Measurements from ENCODE around the gene OPCML.

Gene OPCML

GRCh38 chr11:132519241-132519815, 1013.0 kb downstream of the OPCML start:
- DNase-seq = no peak

- no peak for DNase-seq
These were observed 1027.7 kb downstream of the OPCML start for GRCh38 chr11:132504501-132505041.

DNA sequence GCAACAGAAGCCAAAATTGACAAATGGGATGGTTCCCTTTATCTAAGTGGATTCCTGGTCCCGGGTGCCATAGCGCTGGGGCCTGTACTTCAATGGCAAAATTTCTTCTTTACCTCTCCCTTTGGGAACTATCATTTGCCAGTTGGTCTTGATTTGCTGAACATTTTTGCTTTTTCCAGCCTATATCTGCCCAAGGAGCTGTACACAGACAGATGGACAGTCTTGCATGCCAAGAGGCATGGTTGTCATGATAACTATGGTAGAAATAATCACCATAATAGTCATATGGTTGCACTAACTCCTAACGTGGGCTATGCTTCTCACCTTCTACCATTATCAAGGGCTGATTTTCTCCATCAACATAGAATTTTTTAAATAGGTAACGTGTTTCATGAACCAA, 1030.9 kb downstream of the OPCML start:
- DNase-seq = no peak

DNA sequence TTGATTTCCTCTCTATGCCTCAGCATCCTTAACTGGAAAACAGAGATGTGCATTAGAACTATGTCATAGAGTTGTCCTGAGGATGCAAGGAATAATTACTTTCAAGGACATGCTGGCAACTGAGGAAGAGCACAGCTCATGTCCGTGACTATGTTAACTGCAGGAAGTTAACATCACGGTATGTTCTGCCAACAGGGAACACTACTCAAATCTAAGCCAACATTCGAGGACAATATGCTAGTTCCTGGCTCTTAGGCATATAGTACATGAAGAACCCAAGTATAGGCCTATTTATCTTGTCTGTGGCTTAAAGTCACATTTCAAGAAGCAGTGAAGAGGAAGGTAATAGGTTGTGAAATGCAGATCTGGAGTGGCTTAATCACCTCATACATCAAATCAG, 1032.6 kb downstream of the OPCML start:
- no peak for DNase-seq

- peak; percentile 51 for DNase-seq
These were observed 1036.0 kb downstream of the OPCML start for GRCh38 chr11:132496341-132496740.

DNA sequence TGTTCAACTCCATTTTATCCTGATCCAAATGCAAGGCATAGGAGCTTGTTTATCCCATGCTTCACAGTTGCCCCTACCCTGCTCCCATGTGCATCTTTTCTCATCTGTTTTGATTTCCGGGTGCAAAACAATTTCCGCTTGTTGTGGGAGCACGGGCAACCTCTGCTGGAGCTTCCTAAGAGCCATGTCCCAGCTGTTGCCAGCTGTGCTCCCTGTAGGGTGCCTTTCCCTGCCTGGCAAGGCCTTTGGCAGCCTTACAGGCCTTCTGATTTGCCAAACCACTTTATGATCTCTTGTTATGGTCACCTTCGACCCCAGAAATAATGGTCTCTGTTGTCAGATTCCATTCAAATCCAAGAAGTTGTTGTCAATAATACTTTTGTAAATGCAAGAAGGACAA, 1038.5 kb downstream of the OPCML start:
- no peak for DNase-seq

DNA sequence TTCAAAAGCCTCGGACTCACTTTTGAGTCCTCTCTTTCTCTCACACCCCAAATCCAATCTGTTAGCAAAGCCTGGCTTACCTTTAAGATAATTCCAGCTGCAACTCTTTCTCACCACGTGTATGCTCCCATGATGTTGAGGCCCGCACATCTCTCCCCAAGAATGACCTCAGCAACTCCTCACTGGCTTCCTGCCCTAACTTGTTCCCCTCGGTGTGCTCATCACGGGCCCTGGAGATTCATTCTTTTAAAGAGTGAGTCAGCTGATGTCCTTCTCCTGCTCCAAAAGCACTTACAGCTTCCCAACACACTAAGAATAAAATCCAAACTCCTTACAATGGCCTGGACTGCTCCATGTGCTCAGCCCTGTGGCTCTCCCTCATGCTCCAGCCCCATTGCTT, 1041.3 kb downstream of the OPCML start:
- DNase-seq = no peak

DNA sequence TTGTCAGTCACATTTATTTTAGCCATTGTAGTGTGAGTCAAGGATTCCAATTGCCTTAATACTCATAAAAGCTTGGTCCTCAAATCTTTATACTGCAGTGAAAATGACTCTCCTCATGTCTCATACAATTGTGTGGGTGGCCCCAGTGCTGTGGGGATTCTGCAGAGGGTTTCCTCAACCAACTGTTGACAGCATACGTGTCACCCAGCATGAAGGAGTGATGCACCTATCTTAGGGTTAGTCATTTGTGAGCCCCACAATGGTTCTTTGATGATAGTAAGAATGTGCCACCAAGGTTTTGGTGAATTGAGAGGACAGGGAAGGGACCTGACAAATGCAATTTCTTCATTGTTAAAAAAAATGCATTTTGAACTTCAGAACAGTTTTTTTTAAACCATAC, 1046.2 kb downstream of the OPCML start:
- DNase-seq = no peak

GRCh38 chr11:132475026-132475425, 1057.3 kb downstream of the OPCML start:
- no peak for DNase-seq

- no peak for DNase-seq
These were observed 1059.7 kb downstream of the OPCML start for GRCh38 chr11:132472411-132473172.

- DNase-seq = no peak
These were observed 1060.8 kb downstream of the OPCML start for GRCh38 chr11:132471466-132471865.

GRCh38 chr11:132466983-132467382, 1065.3 kb downstream of the OPCML start:
- DNase-seq = no peak

DNA sequence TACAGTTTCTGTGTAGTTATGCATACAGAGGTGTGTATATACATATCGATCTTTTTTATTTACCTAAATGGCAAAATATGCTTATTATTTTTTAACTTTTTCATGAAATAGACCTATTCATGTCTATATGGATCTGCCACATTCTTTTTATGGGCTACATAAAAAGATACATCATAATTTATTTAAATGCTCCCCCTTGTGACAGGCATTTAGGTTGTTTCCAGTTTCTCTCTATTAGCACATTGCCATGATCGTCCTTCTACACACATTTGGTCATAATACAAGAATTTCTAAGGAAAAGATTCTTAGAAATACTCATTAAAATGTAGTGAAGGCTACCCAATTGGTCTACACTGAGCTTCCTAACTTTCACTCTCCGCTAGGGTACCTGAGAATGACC, 1067.4 kb downstream of the OPCML start:
- no peak for DNase-seq

GRCh38 chr11:132464003-132464342, 1068.3 kb downstream of the OPCML start:
- DNase-seq = no peak

DNA sequence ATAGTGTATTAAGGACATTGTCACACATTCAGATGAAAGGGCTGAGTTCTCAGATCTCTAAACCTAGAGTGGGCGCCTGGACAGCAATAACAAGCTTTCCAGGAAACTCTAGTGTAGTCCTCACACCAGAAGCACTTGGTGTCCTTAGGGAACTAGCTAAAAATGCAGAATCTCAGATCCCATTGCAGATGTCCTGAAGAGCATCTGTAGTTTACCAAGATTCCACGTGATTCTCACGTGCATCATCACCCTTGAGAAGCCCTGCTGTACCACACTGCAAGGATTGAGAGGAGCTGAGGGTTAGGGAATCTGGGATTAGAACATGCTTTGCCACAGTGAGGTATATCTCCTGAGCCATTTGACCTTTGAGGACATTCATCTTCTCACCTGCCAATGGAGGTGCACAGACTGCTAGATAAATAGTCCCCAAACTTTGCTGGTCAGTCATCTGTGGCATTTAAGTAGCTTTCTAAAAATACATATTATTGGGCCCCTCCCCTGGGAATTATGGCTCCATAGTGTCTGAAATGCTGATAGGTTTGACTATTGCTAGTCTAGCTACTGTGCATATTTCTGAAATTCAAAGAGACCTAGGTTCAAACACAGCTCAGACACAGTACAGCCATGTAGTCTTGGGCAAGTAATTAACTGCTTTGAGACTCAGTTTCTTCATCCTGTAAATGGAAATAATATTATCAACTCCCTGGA, 1068.9 kb downstream of the OPCML start:
- DNase-seq = no peak

DNA sequence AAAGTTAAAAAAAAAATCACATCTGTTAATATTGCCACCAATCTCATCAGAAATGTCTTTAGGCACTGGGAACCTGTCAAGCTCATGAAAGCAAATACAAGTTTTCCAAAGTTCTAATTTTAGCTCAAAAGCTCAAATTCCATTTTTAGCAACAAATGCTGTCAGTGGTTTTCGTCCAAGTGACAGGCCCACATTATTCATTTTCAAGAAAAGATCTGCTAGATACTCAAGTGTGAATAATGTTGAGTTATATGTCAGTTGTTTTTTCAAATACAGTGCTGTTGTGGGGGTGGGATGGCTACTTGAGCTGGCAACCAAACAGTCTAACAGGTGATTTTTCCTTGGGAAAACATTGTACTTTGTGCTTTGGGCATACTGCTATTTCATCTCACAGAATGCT, 1072.6 kb downstream of the OPCML start:
- no peak for DNase-seq

DNA sequence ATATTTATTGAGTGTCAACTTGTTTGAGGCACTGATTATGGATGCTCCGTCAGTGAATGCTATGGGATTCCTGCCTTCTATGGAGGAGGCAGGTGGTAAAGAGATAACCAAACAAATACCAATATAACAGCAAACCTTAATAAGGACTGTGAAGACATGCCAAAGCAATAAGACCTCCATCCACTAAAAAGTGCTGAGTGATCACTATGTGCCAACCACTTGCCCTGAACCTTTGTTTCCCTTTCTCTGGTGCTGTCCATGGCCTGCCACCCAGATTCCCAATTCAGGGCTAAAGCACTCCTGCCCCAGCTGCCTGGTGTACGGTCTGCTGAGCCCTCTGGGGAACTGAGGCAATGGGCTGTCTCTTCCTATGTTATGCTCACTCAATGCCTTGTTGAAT, 1074.9 kb downstream of the OPCML start:
- DNase-seq = no peak

- DNase-seq = no peak
These were observed 1075.5 kb downstream of the OPCML start for GRCh38 chr11:132456751-132457328.

- DNase-seq = no peak
These were observed 1077.3 kb downstream of the OPCML start for GRCh38 chr11:132455044-132455443.

GRCh38 chr11:132453406-132453805, 1078.9 kb downstream of the OPCML start:
- DNase-seq = no peak

DNA sequence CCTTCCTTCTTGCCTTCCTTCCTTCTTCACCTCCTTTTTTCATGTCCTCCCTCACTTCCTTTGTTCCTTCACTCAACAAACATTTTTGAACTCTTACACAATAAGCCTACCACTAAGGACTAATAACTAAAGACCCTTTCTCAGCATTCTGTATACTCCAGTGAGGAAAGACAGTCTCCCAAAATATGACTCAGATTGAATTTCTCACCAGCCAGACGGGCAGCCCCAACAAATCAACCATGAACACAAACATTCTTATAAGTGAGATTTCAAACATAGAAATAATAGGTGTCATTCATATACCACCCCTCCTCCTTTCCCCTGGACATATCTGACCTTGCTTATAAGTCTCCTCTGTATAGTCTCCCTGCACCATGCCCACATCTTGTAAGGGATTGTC, 1079.7 kb downstream of the OPCML start:
- DNase-seq = peak; percentile 85

DNA sequence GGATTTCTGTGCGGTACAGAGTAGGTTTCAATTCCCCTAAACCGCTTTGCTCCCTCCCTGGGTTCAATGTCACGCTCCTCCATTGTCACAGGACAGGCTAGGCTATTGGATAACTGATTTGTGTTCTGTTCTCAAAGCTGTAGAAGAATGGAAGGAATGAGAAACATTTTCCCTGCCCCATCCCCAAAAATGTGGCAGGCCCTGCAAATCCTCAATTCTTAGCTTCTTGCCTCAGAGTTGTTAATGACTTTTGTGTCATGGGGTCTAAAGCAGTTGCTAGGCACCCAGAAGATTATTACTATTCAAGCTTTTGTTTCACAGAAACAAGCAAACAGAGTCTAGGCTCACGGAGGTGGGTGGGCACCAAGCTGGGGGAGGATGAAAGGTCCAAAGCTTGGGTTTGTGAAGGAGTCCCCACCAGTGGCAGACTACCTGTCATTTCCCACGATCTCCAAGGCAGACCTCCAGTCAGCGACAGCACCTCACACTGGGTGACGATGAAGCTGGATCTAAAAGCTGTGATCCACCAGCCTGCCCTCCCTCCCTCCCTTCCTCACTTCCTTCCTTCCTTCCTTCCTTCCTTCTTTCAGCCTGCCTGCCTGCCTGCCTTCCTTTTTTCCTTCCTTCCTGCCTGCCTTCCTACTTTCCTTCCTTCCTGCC, 1080.2 kb downstream of the OPCML start:
- DNase-seq = no peak

DNA sequence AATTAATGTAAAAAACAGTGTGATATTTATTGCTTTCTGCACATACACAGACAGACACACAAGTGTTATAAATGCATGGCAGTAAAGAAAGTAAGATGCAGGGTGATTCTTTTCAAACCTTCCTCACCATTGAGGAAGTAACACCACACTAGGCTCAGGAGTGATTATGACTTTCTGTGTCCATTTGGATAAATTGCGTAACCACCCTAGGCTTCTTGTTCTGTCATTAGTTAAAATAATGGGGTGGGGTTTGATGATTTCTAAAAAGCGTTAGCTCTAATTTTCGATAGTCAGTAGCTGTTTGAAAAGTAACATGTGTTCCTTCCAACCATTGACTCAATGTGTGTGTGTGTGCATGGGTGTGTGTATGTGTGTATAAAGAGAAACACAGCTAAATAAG, 1081.7 kb downstream of the OPCML start:
- no peak for DNase-seq
